ENCODE results near the gene SPO11.

- no peak for TF ChIP-seq CTCF (IDR thresholded peaks at IDR 0.05)
- no peak for TF ChIP-seq POLR2A (IDR thresholded peaks at IDR 0.05)
Measured at GRCh38 chr20:57379263-57379647, 49.7 kb downstream of the SPO11 start.

Data from Peyer's patch (tissue), 4 donors.